ENCODE measurements around the gene AOC2. TPM values are rescaled to one million over a fixed set of nuclear protein-coding genes. Genes with fewer than 3 reads are reported as not detected.

The AOC2 gene
- 1.6 TPM for total RNA-seq

DNA sequence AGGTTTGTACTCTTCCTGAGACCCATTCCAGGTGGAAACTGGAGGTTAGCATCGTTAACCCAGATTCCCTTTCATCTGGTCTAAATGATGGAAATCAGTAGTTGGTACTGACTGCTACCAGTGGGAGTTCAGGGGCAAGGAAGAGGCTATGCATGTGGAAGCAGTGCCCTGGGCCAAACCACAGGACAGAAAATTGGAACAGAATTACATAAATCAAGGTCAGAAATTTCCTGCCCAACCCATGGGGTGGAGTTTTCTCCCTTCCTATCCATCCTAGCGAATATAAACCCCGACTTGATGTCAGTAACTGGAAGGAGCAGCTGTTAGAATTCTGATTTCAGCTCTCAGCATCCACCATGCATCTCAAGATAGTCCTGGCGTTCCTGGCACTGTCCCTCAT lies at the start of gene AOC2:
Gene AOC2, plus strand, starts transcription at position 310 of the 400 bp plus-strand sequence. Its CDS starts 47 bp downstream, at position 357.

GRCh38 chr17:42798383-42799380 lies 45.7 kb upstream of the AOC2 start, which contains the start of the genes CNTD1 and COA3:
Gene CNTD1, plus strand, starts transcription at chr17:42798861. Its CDS starts 207 bp downstream, at chr17:42799068.
Gene COA3, minus strand, starts transcription at chr17:42798704. Its CDS starts 23 bp downstream, at chr17:42798681.

DNA sequence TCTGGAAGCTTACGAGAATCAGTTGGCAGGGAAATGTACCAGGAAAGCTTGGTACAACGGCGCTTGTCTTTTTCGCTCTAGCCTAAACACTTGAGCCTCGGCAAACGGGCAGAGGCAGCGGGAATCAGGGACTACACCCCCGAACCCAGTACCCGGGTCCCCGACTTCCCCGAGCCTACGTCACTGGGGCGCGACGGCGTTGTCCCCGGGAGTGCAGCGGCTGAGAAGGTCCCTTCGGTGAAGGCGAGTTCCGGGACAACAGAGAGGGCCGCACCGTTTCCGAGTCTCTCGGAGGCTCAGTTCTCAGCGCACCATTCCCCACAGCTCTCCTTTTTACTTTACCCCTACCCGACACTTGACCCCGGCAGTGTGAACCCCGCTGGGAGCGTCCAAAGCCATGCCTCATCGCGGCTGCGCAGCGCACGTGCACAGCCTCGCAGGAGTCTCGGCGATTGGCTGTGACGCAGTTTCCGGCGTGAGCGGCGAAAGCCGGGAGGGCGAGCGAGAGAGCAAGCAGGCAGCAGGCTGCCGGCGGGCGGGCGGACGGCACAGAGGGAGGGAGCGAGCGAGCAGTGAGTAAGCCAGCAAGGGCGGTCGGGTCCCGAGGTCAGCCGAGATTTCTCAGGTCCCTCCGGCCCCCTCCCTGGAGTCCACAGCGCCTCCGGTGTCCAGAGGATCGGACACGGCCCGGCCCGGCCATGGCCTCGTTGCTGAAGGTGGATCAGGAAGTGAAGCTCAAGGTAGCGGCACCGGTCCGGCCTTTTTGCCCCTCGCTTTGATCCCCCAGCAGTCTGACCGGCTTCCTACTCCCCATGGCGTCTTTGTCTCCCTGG lies 11.2 kb upstream of the AOC2 start, which contains the start of gene PSME3:
Gene PSME3, plus strand, starts transcription at position 464 of the 833 bp plus-strand sequence. Its CDS starts 235 bp downstream, at position 699.

DNA sequence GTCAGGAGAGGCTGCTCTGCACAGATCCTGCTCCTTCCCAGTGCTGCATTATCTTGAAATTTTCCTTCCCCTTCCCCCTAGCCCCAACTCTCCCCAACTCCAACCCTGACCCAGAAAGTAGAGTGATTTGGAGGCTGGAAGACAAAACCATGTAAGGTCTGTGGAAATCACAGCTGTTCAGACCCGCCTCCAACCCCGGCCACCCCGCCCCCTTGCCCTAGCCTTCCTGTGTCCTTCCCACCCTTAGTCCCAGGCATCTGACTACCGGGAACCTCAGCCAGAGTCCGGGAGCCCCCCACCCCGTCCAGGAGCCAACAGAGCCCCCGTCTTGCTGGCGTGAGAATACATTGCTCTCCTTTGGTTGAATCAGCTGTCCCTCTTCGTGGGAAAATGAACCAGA lies 6.6 kb downstream of the AOC2 start, which contains the start of gene AOC3:
Gene AOC3, plus strand, starts transcription at position 246 of the 400 bp plus-strand sequence. Its CDS starts 145 bp downstream, at position 391.

Small RNA genes within 50 kb of the gene (small RNA-seq; reads per million reads assigned to genes)
- not detected for gene MIR6781 (ENCODE audit: low replicate concordance)
- gene RNU6-287P (ENCODE audit: low replicate concordance), result not detected

Other genes with a start within 250 kb of the AOC2 start
- gene RETREG3, start 235.2 kb upstream of the AOC2 start, total RNA-seq, result 65.3 TPM
- 21.4 TPM for gene TUBG1, start 234.9 kb upstream of the AOC2 start, total RNA-seq
- 25.5 TPM for gene TUBG2, start 185.3 kb upstream of the AOC2 start, total RNA-seq
- 34.7 TPM for gene PLEKHH3, start 167.6 kb upstream of the AOC2 start, total RNA-seq
- 2.2 TPM for gene CCR10, start 162.7 kb upstream of the AOC2 start, total RNA-seq
- 13.6 TPM for gene CNTNAP1, start 162.0 kb upstream of the AOC2 start, total RNA-seq
- 32.3 TPM for gene EZH1, start 99.5 kb upstream of the AOC2 start, total RNA-seq
- 34.9 TPM for gene RAMP2, start 83.4 kb upstream of the AOC2 start, total RNA-seq
- 65.6 TPM for gene VPS25, start 71.1 kb upstream of the AOC2 start, total RNA-seq
- gene WNK4, start 64.0 kb upstream of the AOC2 start, total RNA-seq, result 11.4 TPM
- 108 TPM for gene COA3, start 45.9 kb upstream of the AOC2 start, total RNA-seq
- gene CNTD1, start 45.7 kb upstream of the AOC2 start, total RNA-seq, result 0.18 TPM
- gene BECN1, start 20.3 kb upstream of the AOC2 start, total RNA-seq, result 126 TPM
- gene PSME3, start 11.2 kb upstream of the AOC2 start, total RNA-seq, result 36.5 TPM
- gene AOC3, start 6.6 kb downstream of the AOC2 start, total RNA-seq, result 9.6 TPM
- 6.0 TPM for gene G6PC1, start 56.2 kb downstream of the AOC2 start, total RNA-seq
- 30.5 TPM for gene AARSD1, start 119.9 kb downstream of the AOC2 start, total RNA-seq
- gene PTGES3L, start 135.5 kb downstream of the AOC2 start, total RNA-seq, result 5.8 TPM
- gene RUNDC1, start 136.0 kb downstream of the AOC2 start, total RNA-seq, result 11.7 TPM
- gene RPL27, start 153.8 kb downstream of the AOC2 start, total RNA-seq, result 1,573 TPM
- 9.8 TPM for gene IFI35, start 162.2 kb downstream of the AOC2 start, total RNA-seq
- 61.9 TPM for gene VAT1, start 177.8 kb downstream of the AOC2 start, total RNA-seq
- gene RND2, start 180.7 kb downstream of the AOC2 start, total RNA-seq, result 1.3 TPM